Measurements from ENCODE around the gene FCGR3B.
"Not testable (repeated sequence)": the region's sequence is repeated elsewhere in the genome, so short reads cannot be mapped to it uniquely, and the experiment has no call there.

- not testable (repeated sequence) for TF ChIP-seq CTCF, POLR2A (IDR thresholded peaks at IDR 0.05)
Measured at GRCh38 chr1:161592586-161592985, 38.4 kb downstream of the FCGR3B start.

All from lower leg skin (tissue), 3 donors.